ENCODE results near the gene PPA2.
"Not testable (repeated sequence)": the region's sequence is repeated elsewhere in the genome, so short reads cannot be mapped to it uniquely, and the experiment has no call there.

Gene PPA2

GRCh38 chr4:105473324-105474098 lies at the start of gene PPA2:
Gene PPA2, minus strand, starts transcription at chr4:105474062. Its CDS starts 12 bp downstream, at chr4:105474050.
- DNase-seq (ENCODE audit: low spot score), result peak; percentile 83

GRCh38 chr4:105520819-105521790 lies 47.2 kb upstream of the PPA2 start:
- peak; percentile 62 for DNase-seq (ENCODE audit: low spot score)

GRCh38 chr4:105510245-105510644 lies 36.4 kb upstream of the PPA2 start:
- no peak for DNase-seq (ENCODE audit: low spot score)

- no peak for DNase-seq (ENCODE audit: low spot score)
Observed at GRCh38 chr4:105509714-105510113, 35.9 kb upstream of the PPA2 start.

GRCh38 chr4:105509291-105509690 lies 35.4 kb upstream of the PPA2 start:
- no peak for DNase-seq (ENCODE audit: low spot score)

- peak; percentile 9 for DNase-seq (ENCODE audit: low spot score)
Observed at GRCh38 chr4:105504744-105505143, 30.9 kb upstream of the PPA2 start.

- no peak for DNase-seq (ENCODE audit: low spot score)
Observed at GRCh38 chr4:105503484-105503883, 29.6 kb upstream of the PPA2 start.

- DNase-seq (ENCODE audit: low spot score), result no peak
Observed at GRCh38 chr4:105496899-105497298, 23.0 kb upstream of the PPA2 start.

- DNase-seq (ENCODE audit: low spot score), result no peak
Observed at GRCh38 chr4:105495667-105496066, 21.8 kb upstream of the PPA2 start.

GRCh38 chr4:105490523-105490922 lies 16.7 kb upstream of the PPA2 start:
- DNase-seq (ENCODE audit: low spot score), result no peak

- DNase-seq (ENCODE audit: low spot score), result no peak
Observed at GRCh38 chr4:105483840-105484239, 10.0 kb upstream of the PPA2 start.

- peak; percentile 79 for DNase-seq (ENCODE audit: low spot score)
Observed at GRCh38 chr4:105474099-105474518, 247 bp upstream of the PPA2 start.

GRCh38 chr4:105472871-105473323 lies 965 bp downstream of the PPA2 start:
- DNase-seq (ENCODE audit: low spot score), result no peak

- DNase-seq (ENCODE audit: low spot score), result peak; percentile 88
Observed at GRCh38 chr4:105471566-105472176, 2.2 kb downstream of the PPA2 start.

GRCh38 chr4:105470766-105471165 lies 3.1 kb downstream of the PPA2 start:
- DNase-seq (ENCODE audit: low spot score), result no peak

- DNase-seq (ENCODE audit: low spot score), result no peak
Observed at GRCh38 chr4:105469736-105470135, 4.1 kb downstream of the PPA2 start.

GRCh38 chr4:105466580-105466979 lies 7.3 kb downstream of the PPA2 start:
- no peak for DNase-seq (ENCODE audit: low spot score)

GRCh38 chr4:105464563-105464962 lies 9.3 kb downstream of the PPA2 start:
- DNase-seq (ENCODE audit: low spot score), result not testable (repeated sequence)

- no peak for DNase-seq (ENCODE audit: low spot score)
Observed at GRCh38 chr4:105462576-105462975, 11.3 kb downstream of the PPA2 start.

GRCh38 chr4:105461621-105462382 lies 12.1 kb downstream of the PPA2 start:
- no peak for DNase-seq (ENCODE audit: low spot score)

- DNase-seq (ENCODE audit: low spot score), result no peak
Observed at GRCh38 chr4:105461221-105461620, 12.6 kb downstream of the PPA2 start.

GRCh38 chr4:105460306-105460705 lies 13.6 kb downstream of the PPA2 start:
- peak; percentile 69 for DNase-seq (ENCODE audit: low spot score)
